Daoy (cell line): ENCODE measurements around the gene INTS4. TPM values are rescaled to one million over a fixed set of nuclear protein-coding genes. Genes with fewer than 3 reads are reported as not detected.
"Not testable (repeated sequence)": the region's sequence is repeated elsewhere in the genome, so short reads cannot be mapped to it uniquely, and the experiment has no call there.

Source experiments
- DNase-seq: peaks from one replicate; pipeline ENCODE4 v3.0.0-alpha.2; 2015; ENCODE audit warnings: low read depth
- total RNA-seq: library from RNA; depleted of rRNA; stranded (reverse); fragments of >200 nt; shearing (Covaris generic); gene quantifications from 2 replicates; pipeline ENCODE4 v1.2.3, GENCODE V29; 2014

The INTS4 gene
- total RNA-seq, 1 experiment from 2014 or later = 35.9 TPM

GRCh38 chr11:78025378-78025777 is 30.9 kb upstream of the INTS4 start:
- no peak for DNase-seq

GRCh38 chr11:78023426-78023825 is 29.0 kb upstream of the INTS4 start:
- DNase-seq = no peak

- DNase-seq = peak; percentile 78
These were observed 28.2 kb upstream of the INTS4 start, which contains the start of gene KCTD14 for GRCh38 chr11:78022397-78023396. Gene KCTD14, minus strand, starts transcription at chr11:78023276. Its CDS starts 27 bp downstream, at chr11:78023249.

GRCh38 chr11:78021611-78022010 is 27.1 kb upstream of the INTS4 start:
- no peak for DNase-seq

- DNase-seq = no peak
These were observed 25.8 kb upstream of the INTS4 start for GRCh38 chr11:78020246-78020645.

DNA sequence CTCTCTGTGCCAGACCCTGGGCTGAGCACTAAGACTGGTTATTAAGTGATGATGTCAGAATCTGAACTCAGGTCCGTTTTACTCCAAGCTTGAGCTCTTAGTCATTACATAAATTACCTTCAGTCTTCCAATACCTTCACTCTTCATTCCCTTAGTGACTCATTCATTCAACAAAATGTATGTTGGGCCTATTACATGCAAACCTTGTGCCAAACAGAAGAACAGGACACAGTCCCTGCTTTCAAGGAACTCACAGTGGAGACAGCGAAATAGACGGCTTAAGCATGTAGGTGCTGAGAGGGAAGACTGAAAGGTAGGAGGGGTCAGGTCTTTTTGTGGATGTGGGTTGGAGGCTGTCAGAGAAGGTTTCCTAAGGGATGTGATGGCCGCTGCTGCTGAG is 25.3 kb upstream of the INTS4 start:
- peak; percentile 23 for DNase-seq

- DNase-seq = no peak
These were observed 21.4 kb upstream of the INTS4 start for GRCh38 chr11:78015878-78016277.

GRCh38 chr11:78014937-78015520 is 20.6 kb upstream of the INTS4 start:
- DNase-seq = not testable (repeated sequence)

GRCh38 chr11:78011301-78011700 is 16.8 kb upstream of the INTS4 start:
- DNase-seq = no peak

- DNase-seq = no peak
These were observed 16.3 kb upstream of the INTS4 start for GRCh38 chr11:78010755-78011154.

- DNase-seq = no peak
These were observed 15.8 kb upstream of the INTS4 start for GRCh38 chr11:78010304-78010703.

GRCh38 chr11:78009062-78009461 is 14.6 kb upstream of the INTS4 start:
- DNase-seq = no peak

GRCh38 chr11:78000193-78000592 is 5.7 kb upstream of the INTS4 start:
- peak; percentile 56 for DNase-seq

DNA sequence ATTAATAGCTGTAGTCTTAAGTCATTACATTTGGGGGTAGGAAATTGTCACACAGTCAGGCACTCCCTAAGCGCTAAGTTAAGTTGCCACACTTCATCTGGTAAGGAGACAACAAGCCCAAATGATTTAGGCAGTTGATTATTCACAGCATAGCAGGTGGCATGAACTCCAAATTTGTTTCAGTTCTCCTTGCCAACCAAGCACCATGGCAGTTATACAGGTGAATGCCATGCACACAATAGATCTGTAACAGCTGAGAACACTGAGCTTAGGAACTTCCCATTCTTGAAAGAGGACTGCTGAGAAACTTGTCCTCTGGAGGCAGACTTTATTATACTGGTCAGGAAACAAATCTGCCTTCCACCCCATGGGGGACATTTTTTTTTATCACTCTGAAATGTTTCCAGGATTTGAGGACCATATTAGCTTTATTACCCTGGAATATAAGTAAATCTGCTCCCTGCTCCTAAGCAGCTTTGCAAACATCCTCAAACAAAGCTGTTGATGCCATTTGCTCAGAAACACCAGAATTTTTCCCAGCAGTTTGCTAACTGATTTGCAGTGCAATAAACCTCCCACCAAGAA is 5.1 kb upstream of the INTS4 start:
- no peak for DNase-seq

DNA sequence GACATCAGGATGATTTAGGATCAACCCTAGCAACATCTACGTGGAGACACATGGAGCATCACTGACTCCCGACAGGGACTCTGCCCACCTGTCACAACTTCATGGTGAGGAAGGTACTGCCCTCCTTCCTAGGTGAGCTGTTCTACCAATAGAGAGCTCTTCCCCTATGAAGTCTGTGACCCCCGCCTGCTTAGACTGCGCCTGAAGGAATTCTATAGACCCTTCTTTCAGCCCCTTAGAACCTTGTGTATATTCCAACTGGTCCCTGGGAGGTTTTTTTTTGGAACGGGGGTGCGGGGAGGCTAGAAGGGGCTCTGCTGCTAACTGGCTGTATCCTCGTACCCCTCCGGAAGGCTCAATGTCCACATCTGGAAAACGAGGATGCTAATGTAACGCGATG is 566 bp downstream of the INTS4 start:
- no peak for DNase-seq

DNA sequence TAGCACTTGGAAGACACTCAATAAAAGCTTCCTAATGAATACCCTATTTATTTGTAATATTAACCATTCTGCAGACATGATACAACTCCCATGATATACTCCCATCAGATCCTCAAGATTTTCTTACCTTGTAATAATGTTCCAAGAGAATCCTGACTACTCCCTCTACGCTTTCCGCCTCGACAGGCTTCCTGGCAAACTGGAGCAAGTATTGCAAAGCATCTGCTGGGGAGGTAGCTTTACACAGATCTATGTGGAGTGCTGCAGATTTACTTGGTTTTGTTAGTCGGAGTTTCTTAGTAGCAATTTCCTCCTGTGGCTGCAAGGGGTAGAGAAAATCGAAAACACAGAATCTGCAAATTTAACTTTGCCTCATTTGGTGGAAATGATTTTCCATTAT is 3.5 kb downstream of the INTS4 start:
- no peak for DNase-seq

DNA sequence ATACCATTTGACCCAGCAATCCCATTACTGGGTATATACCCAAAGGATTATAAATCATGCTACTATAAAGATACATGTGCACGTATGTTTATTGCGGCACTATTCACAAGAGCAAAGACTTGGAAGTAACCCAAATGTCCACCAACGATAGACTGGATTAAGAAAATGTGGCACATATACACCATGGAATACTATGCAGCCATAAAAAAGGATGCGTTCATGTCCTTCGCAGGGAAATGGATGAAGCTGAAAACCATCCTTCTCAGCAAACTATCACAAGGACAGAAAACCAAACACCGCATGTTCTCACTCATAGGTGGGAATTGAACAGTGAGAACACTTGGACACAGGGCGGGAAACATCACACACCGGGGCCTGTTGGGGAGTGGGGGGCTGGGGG is 8.0 kb downstream of the INTS4 start:
- DNase-seq = not testable (repeated sequence)

- DNase-seq = no peak
These were observed 13.0 kb downstream of the INTS4 start for GRCh38 chr11:77981346-77981947.

DNA sequence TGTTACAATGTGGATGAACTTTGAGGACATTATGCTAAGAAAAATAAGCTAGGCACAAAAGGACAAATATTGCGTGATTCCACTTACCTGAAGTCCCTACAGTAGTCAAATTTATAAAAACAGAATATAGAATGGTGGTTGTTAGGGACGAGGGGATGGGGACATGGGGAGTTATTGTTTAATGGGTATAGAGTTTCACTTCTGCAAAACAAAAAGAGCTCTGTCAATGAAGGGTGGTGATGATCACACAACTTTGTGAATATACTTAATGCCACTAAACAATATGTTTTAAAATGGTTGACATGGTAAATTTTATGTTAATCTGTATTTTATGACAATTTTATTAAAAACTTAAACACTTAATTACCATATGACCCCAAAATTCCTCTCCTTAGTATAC is 26.1 kb downstream of the INTS4 start:
- DNase-seq = no peak

- no peak for DNase-seq
These were observed 26.7 kb downstream of the INTS4 start for GRCh38 chr11:77967753-77968152.

DNA sequence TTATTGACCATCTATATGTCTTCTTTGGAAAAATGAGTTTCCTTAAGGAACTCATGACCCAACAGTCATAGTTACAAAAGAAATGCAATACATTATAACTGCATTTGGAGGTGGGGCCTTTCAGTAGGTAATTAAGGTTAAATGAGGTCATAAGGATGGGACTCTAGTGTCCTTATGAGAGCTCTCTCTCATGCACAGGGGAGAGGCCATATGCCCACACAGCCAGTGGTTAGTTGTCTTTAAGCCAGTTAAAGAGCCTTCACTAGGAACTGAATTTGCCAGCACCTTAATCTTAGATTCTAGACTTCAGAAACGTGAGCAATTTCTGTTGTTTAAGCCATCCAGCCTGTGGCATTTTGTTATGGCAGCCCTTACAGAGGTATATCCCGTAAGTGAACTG is 27.3 kb downstream of the INTS4 start:
- DNase-seq = no peak

DNA sequence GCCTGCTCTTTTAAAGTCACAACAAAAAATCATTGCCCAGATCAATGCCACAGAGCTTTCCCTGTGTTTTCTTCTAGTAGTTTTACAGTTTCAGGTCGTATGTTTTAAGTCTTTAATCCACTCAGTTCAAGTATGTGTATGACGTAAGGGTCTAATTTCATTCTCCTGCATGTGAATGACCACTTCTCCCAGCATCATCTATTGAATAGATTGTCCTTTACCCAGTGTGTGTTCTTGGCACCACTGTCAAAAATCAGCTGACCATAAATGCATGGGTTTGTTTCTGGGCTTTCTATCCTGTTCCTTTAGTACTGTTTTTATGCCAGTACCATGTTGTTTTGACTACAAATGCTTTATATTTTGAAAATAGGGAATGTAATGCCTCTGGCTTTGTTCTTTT is 28.1 kb downstream of the INTS4 start:
- no peak for DNase-seq
